ENCODE measurements around the gene MAP4K3. TPM values are rescaled to one million over a fixed set of nuclear protein-coding genes. Genes with fewer than 3 reads are reported as not detected.

MAP4K3 gene
- total RNA-seq, 1 experiment from 2014 or later = 21.4 TPM

DNA sequence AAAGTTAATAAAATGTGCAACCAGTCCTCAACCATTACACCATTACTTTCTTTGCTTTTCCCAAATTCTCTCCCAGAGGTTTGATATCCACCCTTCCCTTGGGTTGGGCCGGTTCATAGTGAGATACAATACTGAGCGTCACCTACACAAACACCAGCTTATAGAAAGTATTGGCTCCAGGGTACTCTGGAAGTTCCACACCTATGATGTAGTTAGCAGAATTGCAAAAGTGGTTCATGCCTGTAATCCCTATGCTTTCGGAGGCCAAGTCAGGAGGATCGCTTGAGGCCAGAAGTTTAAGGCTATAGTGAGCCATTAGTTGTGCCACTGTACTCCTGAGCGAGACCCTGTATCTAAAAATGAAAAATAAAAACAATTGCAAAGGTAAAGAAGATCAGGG lies 15.3 kb upstream of the MAP4K3 start:
- Histone ChIP-seq H3K4me2 (ENCODE audit: low read length) (no peak overlapping the region), H3K79me2 (ENCODE audit: insufficient read depth, low read length) (no peaks in the 10 kb centered on the region), H3K9me2 (ENCODE audit: insufficient read depth) (no peaks in the 10 kb centered on the region), H3K4me3 (replicated peaks in 1 of 2; ENCODE audit: low read depth in 1 of 2, low read length in 2 of 2) (no peak overlapping the region), H3K4me1 (ENCODE audit: control insufficient read depth in 1 of 2, insufficient read depth in 2 of 2, low read length in 2 of 2) (no peaks in the 10 kb centered on the region), H3K9ac (ENCODE audit: low read length) (no peak overlapping the region), H3K27ac (ENCODE audit: low read depth, low read length) (no peak overlapping the region), H3K27me3 (ENCODE audit: insufficient read depth, low read length) (no peaks in the 10 kb centered on the region), H4K20me1 (ENCODE audit: insufficient read depth) (no peaks in the 10 kb centered on the region), H3K36me3 (ENCODE audit: control insufficient read depth in 1 of 2, insufficient read depth in 2 of 2, low read length in 2 of 2) (no peaks in the 10 kb centered on the region), H3K9me3 (ENCODE audit: control insufficient read depth in 1 of 2, insufficient read depth in 1 of 2, low read depth in 1 of 2, low read length in 2 of 2) (no peaks in the 10 kb centered on the region), H2AFZ (ENCODE audit: low read depth, low read length, poor library complexity, severe bottlenecking) (no peak overlapping the region)
- ChIA-PET CTCF (no interaction called here), POLR2A (no interaction called here), RAD21 (ENCODE audit: low non-redundant PET in 1 of 2, low total read pairs in 2 of 2, uncharacterized antibody in 2 of 2, unreplicated experiment in 2 of 2) (no interaction called here)
- TF ChIP-seq ELF1 (IDR thresholded peaks at IDR 0.05; ENCODE audit: borderline replicate concordance, low read depth) (no peak), YY1 (IDR thresholded peaks at IDR 0.05; ENCODE audit: extremely low read depth, insufficient replicate concordance, low read depth, low read length) (no peak), TCF7L2 (IDR thresholded peaks at IDR 0.05; ENCODE audit: borderline replicate concordance, extremely low read depth, insufficient read depth, insufficient read length) (no peak), EZH2 (IDR thresholded peaks at IDR 0.05) (no peak), SIN3A (IDR thresholded peaks at IDR 0.05; ENCODE audit: low read depth) (no peak), POLR2AphosphoS5 (IDR thresholded peaks at IDR 0.05; ENCODE audit: low read depth, low read length) (no peak), SRF (IDR thresholded peaks at IDR 0.05; ENCODE audit: low read depth) (no peak), EZH2phosphoT487 (IDR thresholded peaks at IDR 0.05; ENCODE audit: borderline replicate concordance) (no peak), RAD21 (IDR thresholded peaks at IDR 0.05; ENCODE audit: low read depth) (no peak), FOSL1 (IDR thresholded peaks at IDR 0.05; ENCODE audit: low read depth) (no peak), SP1 (IDR thresholded peaks at IDR 0.05; ENCODE audit: low read depth) (no peak), CEBPB (IDR thresholded peaks at IDR 0.05; ENCODE audit: low read depth) (no peak), CBX3 (IDR thresholded peaks at IDR 0.05; ENCODE audit: low read depth) (no peak), JUND (IDR thresholded peaks at IDR 0.05) (no peak), ZFX (IDR thresholded peaks at IDR 0.05) (no peak)
- TF ChIP-seq, protein P1, sequence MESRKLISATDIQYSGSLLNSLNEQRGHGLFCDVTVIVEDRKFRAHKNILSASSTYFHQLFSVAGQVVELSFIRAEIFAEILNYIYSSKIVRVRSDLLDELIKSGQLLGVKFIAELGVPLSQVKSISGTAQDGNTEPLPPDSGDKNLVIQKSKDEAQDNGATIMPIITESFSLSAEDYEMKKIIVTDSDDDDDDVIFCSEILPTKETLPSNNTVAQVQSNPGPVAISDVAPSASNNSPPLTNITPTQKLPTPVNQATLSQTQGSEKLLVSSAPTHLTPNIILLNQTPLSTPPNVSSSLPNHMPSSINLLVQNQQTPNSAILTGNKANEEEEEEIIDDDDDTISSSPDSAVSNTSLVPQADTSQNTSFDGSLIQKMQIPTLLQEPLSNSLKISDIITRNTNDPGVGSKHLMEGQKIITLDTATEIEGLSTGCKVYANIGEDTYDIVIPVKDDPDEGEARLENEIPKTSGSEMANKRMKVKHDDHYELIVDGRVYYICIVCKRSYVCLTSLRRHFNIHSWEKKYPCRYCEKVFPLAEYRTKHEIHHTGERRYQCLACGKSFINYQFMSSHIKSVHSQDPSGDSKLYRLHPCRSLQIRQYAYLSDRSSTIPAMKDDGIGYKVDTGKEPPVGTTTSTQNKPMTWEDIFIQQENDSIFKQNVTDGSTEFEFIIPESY (IDR thresholded peaks at IDR 0.05; ENCODE audit: extremely low read depth, insufficient replicate concordance, low read length) = no peak
- TF ChIP-seq, protein P2, sequence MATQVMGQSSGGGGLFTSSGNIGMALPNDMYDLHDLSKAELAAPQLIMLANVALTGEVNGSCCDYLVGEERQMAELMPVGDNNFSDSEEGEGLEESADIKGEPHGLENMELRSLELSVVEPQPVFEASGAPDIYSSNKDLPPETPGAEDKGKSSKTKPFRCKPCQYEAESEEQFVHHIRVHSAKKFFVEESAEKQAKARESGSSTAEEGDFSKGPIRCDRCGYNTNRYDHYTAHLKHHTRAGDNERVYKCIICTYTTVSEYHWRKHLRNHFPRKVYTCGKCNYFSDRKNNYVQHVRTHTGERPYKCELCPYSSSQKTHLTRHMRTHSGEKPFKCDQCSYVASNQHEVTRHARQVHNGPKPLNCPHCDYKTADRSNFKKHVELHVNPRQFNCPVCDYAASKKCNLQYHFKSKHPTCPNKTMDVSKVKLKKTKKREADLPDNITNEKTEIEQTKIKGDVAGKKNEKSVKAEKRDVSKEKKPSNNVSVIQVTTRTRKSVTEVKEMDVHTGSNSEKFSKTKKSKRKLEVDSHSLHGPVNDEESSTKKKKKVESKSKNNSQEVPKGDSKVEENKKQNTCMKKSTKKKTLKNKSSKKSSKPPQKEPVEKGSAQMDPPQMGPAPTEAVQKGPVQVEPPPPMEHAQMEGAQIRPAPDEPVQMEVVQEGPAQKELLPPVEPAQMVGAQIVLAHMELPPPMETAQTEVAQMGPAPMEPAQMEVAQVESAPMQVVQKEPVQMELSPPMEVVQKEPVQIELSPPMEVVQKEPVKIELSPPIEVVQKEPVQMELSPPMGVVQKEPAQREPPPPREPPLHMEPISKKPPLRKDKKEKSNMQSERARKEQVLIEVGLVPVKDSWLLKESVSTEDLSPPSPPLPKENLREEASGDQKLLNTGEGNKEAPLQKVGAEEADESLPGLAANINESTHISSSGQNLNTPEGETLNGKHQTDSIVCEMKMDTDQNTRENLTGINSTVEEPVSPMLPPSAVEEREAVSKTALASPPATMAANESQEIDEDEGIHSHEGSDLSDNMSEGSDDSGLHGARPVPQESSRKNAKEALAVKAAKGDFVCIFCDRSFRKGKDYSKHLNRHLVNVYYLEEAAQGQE (IDR thresholded peaks at IDR 0.05; ENCODE audit: low read depth) = no peak
- TF ChIP-seq, protein P3, sequence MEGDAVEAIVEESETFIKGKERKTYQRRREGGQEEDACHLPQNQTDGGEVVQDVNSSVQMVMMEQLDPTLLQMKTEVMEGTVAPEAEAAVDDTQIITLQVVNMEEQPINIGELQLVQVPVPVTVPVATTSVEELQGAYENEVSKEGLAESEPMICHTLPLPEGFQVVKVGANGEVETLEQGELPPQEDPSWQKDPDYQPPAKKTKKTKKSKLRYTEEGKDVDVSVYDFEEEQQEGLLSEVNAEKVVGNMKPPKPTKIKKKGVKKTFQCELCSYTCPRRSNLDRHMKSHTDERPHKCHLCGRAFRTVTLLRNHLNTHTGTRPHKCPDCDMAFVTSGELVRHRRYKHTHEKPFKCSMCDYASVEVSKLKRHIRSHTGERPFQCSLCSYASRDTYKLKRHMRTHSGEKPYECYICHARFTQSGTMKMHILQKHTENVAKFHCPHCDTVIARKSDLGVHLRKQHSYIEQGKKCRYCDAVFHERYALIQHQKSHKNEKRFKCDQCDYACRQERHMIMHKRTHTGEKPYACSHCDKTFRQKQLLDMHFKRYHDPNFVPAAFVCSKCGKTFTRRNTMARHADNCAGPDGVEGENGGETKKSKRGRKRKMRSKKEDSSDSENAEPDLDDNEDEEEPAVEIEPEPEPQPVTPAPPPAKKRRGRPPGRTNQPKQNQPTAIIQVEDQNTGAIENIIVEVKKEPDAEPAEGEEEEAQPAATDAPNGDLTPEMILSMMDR (IDR thresholded peaks at IDR 0.05 in 2 of 3, conservative IDR thresholded peaks at IDR 0.05 in 1 of 3; ENCODE audit: borderline replicate concordance in 1 of 3, insufficient read depth in 1 of 3, low read depth in 2 of 3, low read length in 2 of 3) = no peak
- TF ChIP-seq, protein P4, sequence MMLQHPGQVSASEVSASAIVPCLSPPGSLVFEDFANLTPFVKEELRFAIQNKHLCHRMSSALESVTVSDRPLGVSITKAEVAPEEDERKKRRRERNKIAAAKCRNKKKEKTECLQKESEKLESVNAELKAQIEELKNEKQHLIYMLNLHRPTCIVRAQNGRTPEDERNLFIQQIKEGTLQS (IDR thresholded peaks at IDR 0.05) = no peak
- ATAC-seq (no peak), DNase-seq (ENCODE audit: low read depth, low spot score) (no peak)
- BruUV-seq (replicated peaks) = no TSS peak
- intact Hi-C loops (cut with micrococcal nuclease) = no loop called here
